Stimulated activated CD8-positive, alpha-beta memory T cell treated with anti-CD3 and anti-CD28 coated beads, Interleukin-7, amount 100 ng/mL, for 4 hours (primary cell): ENCODE measurements around the gene MORN3.
"Not testable (repeated sequence)": the region's sequence is repeated elsewhere in the genome, so short reads cannot be mapped to it uniquely, and the experiment has no call there.

ENCODE experiments used
- DNase-seq, 2 donors: peaks; one replicate each; pipeline ENCODE4 v3.0.0-alpha.2; 2020; ENCODE audit warnings: low read depth in 2 of 2

MORN3 gene

DNA sequence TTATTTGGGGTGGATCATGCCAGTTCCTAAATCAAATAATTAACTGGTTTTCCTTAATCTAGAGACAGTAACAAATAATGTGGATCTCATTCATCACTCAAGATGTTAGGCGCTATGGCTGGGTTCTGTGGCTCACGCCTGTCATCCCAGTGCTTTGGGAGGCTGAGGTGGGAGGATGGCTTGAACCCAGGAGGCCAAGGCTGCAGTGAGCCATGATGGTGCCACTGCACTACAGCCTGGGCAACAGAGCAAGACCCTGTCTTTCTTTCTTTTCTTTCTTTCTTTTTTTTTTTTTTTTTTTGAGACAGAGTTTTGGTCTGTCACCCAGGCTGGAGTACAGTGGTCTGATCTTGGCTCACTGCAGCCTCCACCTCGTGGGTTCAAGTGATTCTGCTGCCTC lies 23.3 kb upstream of the MORN3 start:
- DNase-seq = not testable (repeated sequence)

- DNase-seq = no peak
These were observed 20.0 kb upstream of the MORN3 start for GRCh38 chr12:121689430-121689829.

- DNase-seq = no peak
These were observed 19.5 kb upstream of the MORN3 start for GRCh38 chr12:121688966-121689365.

- DNase-seq = not testable (repeated sequence)
These were observed 10.3 kb upstream of the MORN3 start for GRCh38 chr12:121679661-121680197.

DNA sequence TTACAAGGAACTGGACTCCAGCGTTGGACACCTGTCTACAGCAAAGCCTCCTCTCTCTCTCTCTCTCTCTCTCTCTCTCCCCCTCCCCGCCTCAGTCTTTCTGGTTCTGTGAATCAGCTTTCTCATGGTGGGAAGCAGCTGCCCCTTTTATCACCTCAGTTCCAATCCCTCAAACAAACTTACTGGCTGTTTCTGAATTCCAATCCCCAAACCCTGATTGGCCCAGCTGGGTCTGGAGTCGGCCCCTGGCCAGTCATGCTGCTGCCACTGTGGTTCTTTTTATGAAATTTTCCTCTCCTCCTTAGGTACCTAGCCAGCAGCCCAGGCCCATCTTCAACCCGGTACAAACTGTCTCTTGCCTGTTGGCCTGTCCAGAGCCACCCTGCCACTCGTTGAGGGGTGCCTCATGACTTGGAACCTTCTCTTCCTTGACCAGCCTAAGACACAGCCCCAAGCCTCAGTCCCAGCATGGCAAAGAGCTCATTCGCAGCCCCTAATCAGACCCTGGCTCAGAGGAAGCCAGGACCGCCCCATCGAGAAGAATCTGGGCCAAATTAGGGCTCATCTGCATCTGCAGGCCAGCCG lies 9.4 kb upstream of the MORN3 start:
- no peak for DNase-seq

DNA sequence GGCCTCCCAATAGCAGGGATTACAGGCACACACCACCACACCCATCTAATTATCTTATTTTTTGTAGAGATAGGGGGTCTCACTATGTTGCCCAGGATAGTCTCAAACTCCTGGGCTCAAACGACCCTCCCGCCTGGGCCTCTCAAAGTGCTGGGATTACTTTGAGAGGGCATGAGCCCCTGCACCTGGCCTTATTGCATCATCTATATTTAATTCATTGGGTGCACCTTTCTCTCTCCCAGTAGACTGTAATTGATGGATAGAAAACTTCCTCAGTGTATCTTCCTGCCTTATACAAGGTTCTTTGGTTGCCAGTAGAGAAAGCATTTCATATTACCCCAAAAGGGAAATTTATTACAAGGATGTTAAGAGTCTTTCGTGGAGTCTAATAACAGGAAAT lies 8.9 kb upstream of the MORN3 start:
- no peak for DNase-seq

- DNase-seq = no peak
These were observed 6.7 kb upstream of the MORN3 start for GRCh38 chr12:121676190-121676589.

- no peak for DNase-seq
These were observed 3.6 kb upstream of the MORN3 start for GRCh38 chr12:121673013-121673511.

DNA sequence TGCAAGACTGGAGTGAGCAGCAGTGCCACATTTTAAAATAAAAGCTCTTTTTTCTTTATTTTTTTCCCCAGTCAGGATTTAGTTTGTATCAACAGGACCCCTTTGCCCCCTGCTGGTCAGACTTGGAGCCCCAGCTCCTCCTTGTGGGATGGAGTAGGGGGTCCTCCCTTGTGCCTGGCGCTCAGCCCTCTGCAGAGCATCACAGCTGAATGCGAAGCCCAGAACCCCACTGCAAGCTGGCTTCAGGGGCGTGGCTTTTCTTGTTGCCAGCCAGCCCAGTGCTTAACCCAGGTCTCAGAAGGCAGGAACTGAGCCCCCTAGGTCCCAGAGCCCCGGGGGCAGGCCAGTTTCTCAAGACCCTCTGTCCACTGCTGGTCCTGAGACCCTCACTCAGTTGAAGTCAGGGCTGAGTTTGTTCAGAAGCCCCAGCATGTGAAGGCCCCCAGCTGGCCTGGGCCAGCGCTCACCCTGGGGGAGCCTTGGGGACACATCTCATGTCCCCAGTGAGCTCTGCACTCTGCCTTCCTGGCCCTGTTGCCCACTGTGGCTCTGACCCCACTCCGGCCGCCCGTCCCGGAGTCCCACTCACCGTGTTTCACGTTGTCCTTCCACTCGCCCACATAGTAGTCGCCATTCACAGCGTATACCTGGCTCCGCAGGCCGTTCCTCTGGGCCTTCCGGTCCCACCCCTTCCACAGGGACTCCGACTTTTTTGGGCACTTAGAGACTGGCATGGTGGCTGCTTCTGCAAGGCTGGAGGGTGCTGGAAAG lies 519 bp downstream of the MORN3 start:
- DNase-seq = peak; percentile 35 to 40

DNA sequence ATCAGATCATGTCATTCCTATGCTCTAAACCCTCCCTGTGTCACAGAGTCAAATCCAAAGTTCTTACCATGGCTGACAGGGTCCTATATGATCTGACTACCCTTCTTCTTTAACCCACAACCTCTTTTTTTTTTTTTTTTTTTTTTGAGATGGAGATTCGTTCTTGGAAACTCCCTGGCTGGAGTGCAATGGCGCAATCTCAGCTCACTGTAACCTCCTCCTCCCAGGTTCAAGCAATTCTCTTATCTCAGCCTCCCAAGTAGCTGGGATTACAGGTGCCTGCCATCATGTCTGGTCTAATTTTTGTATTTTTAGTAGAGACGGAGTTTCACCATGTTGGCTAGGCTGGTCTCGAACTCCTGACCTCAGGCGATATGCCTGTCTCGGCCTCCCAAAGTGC lies 2.6 kb downstream of the MORN3 start:
- not testable (repeated sequence) for DNase-seq

DNA sequence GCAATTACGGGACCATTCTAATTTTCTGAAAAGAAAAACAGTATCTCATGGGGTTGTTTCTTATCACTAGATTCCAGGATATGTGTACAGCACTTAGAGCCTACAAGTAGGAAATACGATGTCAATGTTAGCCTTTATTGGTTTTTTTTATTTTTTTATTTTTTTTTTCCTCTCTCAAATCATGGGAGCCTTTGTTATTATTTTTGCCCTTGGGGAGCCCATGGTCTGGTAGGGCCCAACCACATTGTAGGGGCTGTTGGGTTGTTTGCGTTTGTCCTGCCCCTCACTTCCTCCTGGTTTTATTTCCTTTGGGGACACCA lies 5.9 kb downstream of the MORN3 start:
- no peak for DNase-seq

DNA sequence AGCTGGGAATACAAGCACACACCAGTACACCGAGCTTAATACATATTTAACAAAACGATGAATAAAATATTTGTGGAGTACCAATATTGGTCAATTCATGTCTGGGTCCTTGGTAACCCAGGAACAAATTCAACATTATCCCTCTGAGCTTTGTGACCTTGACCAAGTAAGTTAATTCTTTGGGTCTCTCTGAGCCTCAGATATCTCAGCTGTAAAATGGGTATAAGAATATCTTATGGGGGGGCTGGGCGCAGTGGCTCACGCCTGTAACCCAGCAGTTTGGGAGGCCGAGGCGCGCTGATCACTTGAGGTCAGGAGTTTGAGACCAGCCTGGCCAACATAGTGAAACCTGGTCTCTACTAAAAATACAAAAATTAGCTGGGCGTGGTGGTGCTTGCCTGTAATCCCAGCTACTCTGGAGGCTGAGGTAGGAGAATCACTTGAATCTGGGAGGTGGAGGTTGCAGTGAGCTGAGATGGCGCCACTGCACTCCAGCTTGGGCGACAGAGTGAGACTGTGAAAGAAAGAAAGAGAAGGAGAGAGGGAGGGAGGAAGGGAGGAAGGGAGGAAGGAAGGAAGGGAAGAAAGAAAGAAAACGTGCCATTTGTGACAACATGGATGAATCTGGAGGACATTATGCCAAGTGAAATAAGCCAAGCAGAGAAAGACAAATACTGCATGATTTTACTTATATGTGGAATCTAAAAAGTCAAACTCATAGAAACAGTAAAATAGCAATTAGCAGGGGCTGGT lies 7.9 kb downstream of the MORN3 start:
- DNase-seq = not testable (repeated sequence)

DNA sequence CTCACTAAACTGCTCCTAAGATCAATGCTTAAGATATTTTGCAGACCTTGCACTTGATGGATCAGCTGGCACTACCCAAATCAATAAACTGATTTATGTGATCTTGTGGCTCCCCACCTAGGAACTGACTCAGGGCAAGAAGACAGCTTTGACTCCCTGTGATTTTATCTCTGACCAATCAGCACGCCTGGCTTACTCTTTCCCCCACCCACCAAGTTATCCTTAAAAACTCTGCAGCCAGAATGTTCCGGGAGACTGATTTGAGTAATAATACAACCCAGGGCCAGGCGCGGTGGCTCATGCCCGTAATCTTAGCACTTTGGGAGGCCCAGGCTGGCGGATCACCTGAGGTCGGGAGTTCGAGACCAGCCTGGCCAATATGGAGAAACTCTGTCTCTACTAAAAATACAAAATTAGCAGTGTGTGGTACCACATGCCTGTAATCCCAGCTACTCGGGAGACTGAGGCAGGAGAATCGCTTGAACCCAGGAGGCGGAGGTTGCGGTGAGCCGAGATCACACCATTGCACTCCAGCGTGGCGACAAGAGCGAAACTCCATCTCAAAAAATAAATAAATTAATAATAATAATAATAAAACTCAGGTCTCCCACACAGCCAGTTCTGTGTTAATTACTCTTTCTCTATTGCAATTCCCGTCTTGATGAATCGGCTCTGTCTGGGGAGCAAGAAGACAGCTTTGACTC lies 12.0 kb downstream of the MORN3 start:
- no peak for DNase-seq

- DNase-seq = no peak
These were observed 13.3 kb downstream of the MORN3 start for GRCh38 chr12:121656122-121656521.

- no peak for DNase-seq
These were observed 15.5 kb downstream of the MORN3 start for GRCh38 chr12:121653999-121654398.

- no peak for DNase-seq
These were observed 16.5 kb downstream of the MORN3 start for GRCh38 chr12:121652767-121653497.

- DNase-seq = no peak
These were observed 18.1 kb downstream of the MORN3 start for GRCh38 chr12:121651320-121651719.

- no peak for DNase-seq
These were observed 19.6 kb downstream of the MORN3 start for GRCh38 chr12:121649819-121650353.

GRCh38 chr12:121649322-121649721 lies 20.1 kb downstream of the MORN3 start:
- DNase-seq = no peak

DNA sequence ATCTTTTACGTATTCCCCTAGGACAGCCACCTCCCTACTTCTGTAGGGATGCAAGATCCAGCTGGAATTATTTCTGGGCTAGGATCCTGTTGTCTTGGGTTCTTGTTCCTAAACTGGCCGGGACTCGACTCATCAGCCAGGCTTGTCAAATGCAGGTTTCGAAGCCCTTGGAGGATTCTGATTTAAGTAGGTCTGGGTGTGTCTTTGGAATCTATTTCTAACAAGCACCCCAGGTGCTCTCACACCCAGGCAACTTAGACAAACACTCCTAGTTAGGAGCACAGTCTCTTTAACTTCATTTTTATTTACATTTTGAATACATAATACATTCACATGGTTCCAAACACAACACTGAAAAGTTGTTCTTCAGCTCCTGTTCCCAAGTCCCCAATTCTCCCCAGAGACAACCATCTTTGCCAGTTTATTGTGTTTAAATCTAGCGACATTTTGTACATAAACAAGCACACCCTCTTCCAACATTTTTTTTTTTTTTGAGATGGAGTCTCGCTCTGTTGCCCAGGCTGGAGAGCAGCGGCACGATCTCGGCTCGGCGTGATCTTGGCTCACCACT lies 20.9 kb downstream of the MORN3 start:
- DNase-seq = no peak

- DNase-seq = no peak
These were observed 28.2 kb downstream of the MORN3 start for GRCh38 chr12:121641343-121641630.
